ENCODE measurements around the gene FBN1. TPM values are rescaled to one million over a fixed set of nuclear protein-coding genes. Genes with fewer than 3 reads are reported as not detected.

Gene FBN1
- total RNA-seq, 1 donor from 2014 or later: 22.1 TPM

GRCh38 chr15:48569591-48570302 lies 75.8 kb downstream of the FBN1 start:
- Mint-ChIP-seq H3K36me3 (ENCODE audit: low read depth) (peaks cover 6% of the 10 kb centered on the region), H3K27me3 (ENCODE audit: low read depth) (no peaks in the 10 kb centered on the region)
- TF ChIP-seq, protein P1, sequence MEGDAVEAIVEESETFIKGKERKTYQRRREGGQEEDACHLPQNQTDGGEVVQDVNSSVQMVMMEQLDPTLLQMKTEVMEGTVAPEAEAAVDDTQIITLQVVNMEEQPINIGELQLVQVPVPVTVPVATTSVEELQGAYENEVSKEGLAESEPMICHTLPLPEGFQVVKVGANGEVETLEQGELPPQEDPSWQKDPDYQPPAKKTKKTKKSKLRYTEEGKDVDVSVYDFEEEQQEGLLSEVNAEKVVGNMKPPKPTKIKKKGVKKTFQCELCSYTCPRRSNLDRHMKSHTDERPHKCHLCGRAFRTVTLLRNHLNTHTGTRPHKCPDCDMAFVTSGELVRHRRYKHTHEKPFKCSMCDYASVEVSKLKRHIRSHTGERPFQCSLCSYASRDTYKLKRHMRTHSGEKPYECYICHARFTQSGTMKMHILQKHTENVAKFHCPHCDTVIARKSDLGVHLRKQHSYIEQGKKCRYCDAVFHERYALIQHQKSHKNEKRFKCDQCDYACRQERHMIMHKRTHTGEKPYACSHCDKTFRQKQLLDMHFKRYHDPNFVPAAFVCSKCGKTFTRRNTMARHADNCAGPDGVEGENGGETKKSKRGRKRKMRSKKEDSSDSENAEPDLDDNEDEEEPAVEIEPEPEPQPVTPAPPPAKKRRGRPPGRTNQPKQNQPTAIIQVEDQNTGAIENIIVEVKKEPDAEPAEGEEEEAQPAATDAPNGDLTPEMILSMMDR (conservative IDR thresholded peaks at IDR 0.05): no peak

GRCh38 chr15:48566668-48567067 lies 78.8 kb downstream of the FBN1 start:
- peaks cover 6% of the 10 kb centered on the region for H3K36me3 Mint-ChIP-seq (ENCODE audit: low read depth)
- TF ChIP-seq, protein P1 (conservative IDR thresholded peaks at IDR 0.05): no peak
- no peaks in the 10 kb centered on the region for H3K27me3 Mint-ChIP-seq (ENCODE audit: low read depth)
- no peak overlapping the region for H3K27ac Mint-ChIP-seq (ENCODE audit: unreplicated experiment)
- peaks cover 12% of the 10 kb centered on the region for H3K4me1 Mint-ChIP-seq
- no peak overlapping the region for H3K4me3 Mint-ChIP-seq
- no peak for DNase-seq (ENCODE audit: low read depth, low spot score)
- peaks cover 7% of the 10 kb centered on the region for H3K9me3 Mint-ChIP-seq

More at GRCh38 chr15:48569591-48570302, 75.8 kb downstream of the FBN1 start:
- no peak for DNase-seq (ENCODE audit: low read depth, low spot score)
- Mint-ChIP-seq H3K9me3 (peaks cover 7% of the 10 kb centered on the region), H3K4me3 (no peak overlapping the region), H3K4me1 (peaks cover 12% of the 10 kb centered on the region), H3K27ac (ENCODE audit: unreplicated experiment) (no peak overlapping the region)

GRCh38 chr15:48565560-48566482 lies 79.7 kb downstream of the FBN1 start:
- Mint-ChIP-seq H3K9me3 (peaks cover 7% of the 10 kb centered on the region), H3K27ac (ENCODE audit: unreplicated experiment) (no peak overlapping the region)
- no peak for DNase-seq (ENCODE audit: low read depth, low spot score)

DNA sequence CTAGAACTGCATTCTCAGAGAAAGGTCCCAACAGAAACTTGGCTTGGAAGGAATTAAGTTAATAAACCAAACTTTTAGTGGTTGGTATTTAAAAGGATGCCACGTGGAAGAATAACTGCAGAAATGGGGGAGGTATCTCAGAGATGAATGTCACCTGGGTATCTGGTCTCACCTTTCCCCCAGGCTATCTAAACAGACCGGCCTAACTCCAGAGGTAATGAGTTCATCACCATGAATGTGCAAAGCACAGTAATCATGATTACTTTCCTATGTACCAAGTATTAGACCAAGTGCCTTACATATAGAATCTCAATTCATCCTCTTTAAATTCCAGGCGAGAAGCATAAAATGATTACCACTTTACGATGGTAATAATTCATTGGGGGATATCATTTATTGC lies 80.8 kb downstream of the FBN1 start:
- Mint-ChIP-seq H3K4me3 (no peak overlapping the region), H3K27me3 (ENCODE audit: low read depth) (no peaks in the 10 kb centered on the region), H3K27ac (ENCODE audit: unreplicated experiment) (no peak overlapping the region), H3K9me3 (peaks cover 7% of the 10 kb centered on the region), H3K36me3 (ENCODE audit: low read depth) (peaks cover 6% of the 10 kb centered on the region), H3K4me1 (peaks cover 4% of the 10 kb centered on the region)
- DNase-seq (ENCODE audit: low read depth, low spot score): no peak
- TF ChIP-seq, protein P1 (conservative IDR thresholded peaks at IDR 0.05): no peak

More at GRCh38 chr15:48565560-48566482, 79.7 kb downstream of the FBN1 start:
- Mint-ChIP-seq H3K27me3 (ENCODE audit: low read depth) (no peaks in the 10 kb centered on the region), H3K4me3 (no peak overlapping the region), H3K36me3 (ENCODE audit: low read depth) (peaks cover 6% of the 10 kb centered on the region), H3K4me1 (peaks cover 8% of the 10 kb centered on the region)
- TF ChIP-seq, protein P1 (conservative IDR thresholded peaks at IDR 0.05): no peak

GRCh38 chr15:48563934-48564333 lies 81.6 kb downstream of the FBN1 start:
- H3K27me3 Mint-ChIP-seq (ENCODE audit: low read depth): no peaks in the 10 kb centered on the region
- peaks cover 4% of the 10 kb centered on the region for H3K9me3 Mint-ChIP-seq
- no peak overlapping the region for H3K27ac Mint-ChIP-seq (ENCODE audit: unreplicated experiment)
- no peak overlapping the region for H3K4me3 Mint-ChIP-seq
- H3K36me3 Mint-ChIP-seq (ENCODE audit: low read depth): peaks cover 4% of the 10 kb centered on the region
- TF ChIP-seq, protein P1 (conservative IDR thresholded peaks at IDR 0.05): no peak
- DNase-seq (ENCODE audit: low read depth, low spot score): no peak
- peaks cover 4% of the 10 kb centered on the region for H3K4me1 Mint-ChIP-seq
